Upper lobe of left lung (tissue), 6 donors: ENCODE results near the gene RFTN1. TPM values are rescaled to one million over a fixed set of nuclear protein-coding genes. Genes with fewer than 3 reads are reported as not detected.
A peak's percentile ranks its signal among the peaks of the same experiment; 100 is the strongest.

Experiments
- ATAC-seq, 2 donors: fragments of 200-7000 bp; cut with Tn5 transposase; one replicate each; pipeline ENCODE4 v1.9.1; 2022; ENCODE audit warnings: mild to moderate bottlenecking in 2 of 2, moderate library complexity in 2 of 2; ENCODE audit not compliant: low FRiP score in 2 of 2
- DNase-seq, 2 donors: peaks; one replicate each; pipeline ENCODE4 v3.0.0-alpha.2; 2019 to 2020
- H3K27ac ChIP-seq, 4 donors: fragments of 200-600 bp; sonication (generic); one replicate each; pipeline ENCODE4 v1.5.1; 2016 to 2019
- H3K27me3 ChIP-seq, 4 donors: fragments of 200-600 bp; sonication (generic); one replicate each; pipeline ENCODE4 v1.5.1; 2017 to 2019
- H3K36me3 ChIP-seq, 4 donors: fragments of 200-600 bp; sonication (generic); one replicate each; pipeline ENCODE4 v1.5.1; 2016 to 2019
- H3K4me1 ChIP-seq, 4 donors: fragments of 200-600 bp; sonication (generic); one replicate each; pipeline ENCODE4 v1.5.1; 2018 to 2019
- H3K4me3 ChIP-seq, 4 donors: fragments of 200-600 bp; sonication (generic); one replicate each; pipeline ENCODE4 v1.5.1; 2017 to 2019; ENCODE audit warnings: mild to moderate bottlenecking in 2 of 4, moderate library complexity in 1 of 4
- H3K9me3 ChIP-seq, 4 donors: fragments of 200-600 bp; sonication (generic); one replicate each; pipeline ENCODE4 v1.5.1; 2018 to 2019
- EP300 ChIP-seq, 4 donors: sonication (generic); formaldehyde crosslinking; IDR thresholded peaks; one replicate each; pipeline ENCODE4 v1.5.1; 2017; ENCODE audit warnings: antibody characterized with exemption in 4 of 4, control low read depth in 2 of 4
- POLR2A ChIP-seq, 4 donors: fragments of 450-650 bp; IDR thresholded peaks; one replicate each; pipeline ENCODE4 v1.5.1; 2016 to 2017; ENCODE audit warnings: antibody characterized with exemption in 4 of 4, mild to moderate bottlenecking in 2 of 4
- POLR2AphosphoS5 ChIP-seq, 2 donors: sonication (generic); formaldehyde crosslinking; IDR thresholded peaks; one replicate each; pipeline ENCODE4 v1.5.1; 2017; ENCODE audit warnings: antibody characterized with exemption in 2 of 2
- WGBS, 2 donors: methylation state at CpG; one replicate each; pipeline ENCODE4 v1.1.5; 2017 to 2018; 5-methylcytosine and 5-hydroxymethylcytosine counted together
- total RNA-seq, 6 donors: library from RNA; depleted of rRNA in 4 of 6; stranded (reverse); fragments of >200 nt in 4 of 6; gene quantifications; one replicate each; pipeline versions ENCODE4 v1.1.0 to v1.2.1, GENCODE V29; 2016 to 2021
- TF ChIP-seq, protein P1 (sequence below), 6 experiments: fragments of 450-650 bp in 4 of 6; fragments of 200-600 bp in 2 of 6; sonication (generic) in 2 of 6; IDR thresholded peaks; one replicate each; pipeline ENCODE4 v1.5.1; 2016 to 2019; ENCODE audit warnings: antibody characterized with exemption in 6 of 6
- donor health status: DM: no; HTN: no; CAD: no; lungs with moderate emphysema.
- donor health status: DM: no; HTN: yes; CAD: no; lungs with severe emphysema.

The RFTN1 gene
- total RNA-seq, 6 donors from 2014 or later = 62.1 to 121 (median 76.1) TPM

DNA sequence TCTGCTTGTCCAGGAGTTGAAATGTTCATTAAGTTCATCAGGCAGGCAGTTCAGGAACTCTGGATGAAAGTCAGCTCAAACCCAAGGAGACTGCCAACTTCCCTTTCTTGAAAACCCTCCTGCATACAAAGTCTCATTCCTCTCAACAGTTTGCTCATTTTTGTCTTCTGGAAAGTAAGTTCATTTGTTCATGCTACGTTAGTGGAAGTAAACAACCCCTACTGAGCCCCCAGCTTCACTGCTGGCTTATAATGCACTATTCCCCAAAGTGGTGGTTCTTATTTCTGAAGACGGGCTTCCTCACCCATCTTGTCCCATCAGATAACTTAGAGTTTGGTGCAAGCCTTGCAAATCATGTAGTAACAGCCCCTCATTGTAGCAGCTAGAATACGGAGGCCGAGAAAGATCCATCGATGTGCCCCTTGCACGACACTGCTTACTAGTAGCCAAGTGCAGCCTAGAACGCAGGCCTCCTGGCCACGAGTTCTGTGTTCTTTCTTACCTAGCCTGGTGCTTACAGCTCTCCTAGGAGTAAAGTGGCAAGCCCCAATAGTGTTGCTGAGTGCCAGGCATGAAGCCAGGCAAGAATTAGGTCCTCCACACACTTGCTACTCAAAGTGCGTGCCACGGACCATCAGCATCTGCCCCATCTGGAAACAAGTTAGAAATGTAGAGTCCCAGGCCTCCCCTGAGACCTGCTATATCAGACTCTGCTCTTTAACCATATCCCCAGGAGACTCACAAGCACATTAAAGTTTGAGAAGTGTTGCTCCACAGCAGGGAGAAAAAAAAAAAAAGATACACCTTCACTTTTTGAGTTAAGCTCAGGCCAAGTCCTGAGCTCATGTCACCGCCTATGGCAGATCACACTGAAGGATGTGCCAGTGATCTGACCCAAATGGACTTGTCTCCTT, 82.5 kb downstream of the RFTN1 start:
- Histone ChIP-seq H3K27ac (peak overlapping the region in 2 of 4 donors; percentile 30 to 51), H3K4me3 (no peak overlapping the region), H3K4me1 (peaks cover 21 to 27% (median 26%) of the 10 kb centered on the region in 4 donors), H3K27me3 (no peaks in the 10 kb centered on the region), H3K9me3 (no peaks in the 10 kb centered on the region), H3K36me3 (peaks cover 0 to 22% (median 0%) of the 10 kb centered on the region in 4 donors)
- 89 to 93% methylated on average over 8 to 11 of the region's 11 CpGs for WGBS, 2 donors
- DNase-seq (no peak), ATAC-seq (no peak)
- TF ChIP-seq EP300 (IDR thresholded peaks at IDR 0.05) (no peak), POLR2A (IDR thresholded peaks at IDR 0.05) (no peak), POLR2AphosphoS5 (IDR thresholded peaks at IDR 0.05) (no peak)
- TF ChIP-seq, protein P1, sequence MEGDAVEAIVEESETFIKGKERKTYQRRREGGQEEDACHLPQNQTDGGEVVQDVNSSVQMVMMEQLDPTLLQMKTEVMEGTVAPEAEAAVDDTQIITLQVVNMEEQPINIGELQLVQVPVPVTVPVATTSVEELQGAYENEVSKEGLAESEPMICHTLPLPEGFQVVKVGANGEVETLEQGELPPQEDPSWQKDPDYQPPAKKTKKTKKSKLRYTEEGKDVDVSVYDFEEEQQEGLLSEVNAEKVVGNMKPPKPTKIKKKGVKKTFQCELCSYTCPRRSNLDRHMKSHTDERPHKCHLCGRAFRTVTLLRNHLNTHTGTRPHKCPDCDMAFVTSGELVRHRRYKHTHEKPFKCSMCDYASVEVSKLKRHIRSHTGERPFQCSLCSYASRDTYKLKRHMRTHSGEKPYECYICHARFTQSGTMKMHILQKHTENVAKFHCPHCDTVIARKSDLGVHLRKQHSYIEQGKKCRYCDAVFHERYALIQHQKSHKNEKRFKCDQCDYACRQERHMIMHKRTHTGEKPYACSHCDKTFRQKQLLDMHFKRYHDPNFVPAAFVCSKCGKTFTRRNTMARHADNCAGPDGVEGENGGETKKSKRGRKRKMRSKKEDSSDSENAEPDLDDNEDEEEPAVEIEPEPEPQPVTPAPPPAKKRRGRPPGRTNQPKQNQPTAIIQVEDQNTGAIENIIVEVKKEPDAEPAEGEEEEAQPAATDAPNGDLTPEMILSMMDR (IDR thresholded peaks at IDR 0.05) = no peak

- Histone ChIP-seq H3K4me1 (peaks cover 21 to 27% (median 27%) of the 10 kb centered on the region in 4 donors), H3K4me3 (no peak overlapping the region), H3K9me3 (no peaks in the 10 kb centered on the region), H3K36me3 (peaks cover 0 to 22% (median 0%) of the 10 kb centered on the region in 4 donors), H3K27ac (peak overlapping the region; percentile 14 to 51 (median 40)), H3K27me3 (no peaks in the 10 kb centered on the region)
- no peak for TF ChIP-seq EP300 (IDR thresholded peaks at IDR 0.05)
- no peak for TF ChIP-seq POLR2A (IDR thresholded peaks at IDR 0.05)
- TF ChIP-seq POLR2AphosphoS5 (IDR thresholded peaks at IDR 0.05) = no peak
- TF ChIP-seq, protein P1 (IDR thresholded peaks at IDR 0.05) = no peak
- 38 to 59% methylated on average over 1 of the region's 1 CpG for WGBS, 2 donors
- no peak for ATAC-seq
- DNase-seq = no peak
These were observed 84.4 kb downstream of the RFTN1 start for GRCh38 chr3:16429086-16429485.

DNA sequence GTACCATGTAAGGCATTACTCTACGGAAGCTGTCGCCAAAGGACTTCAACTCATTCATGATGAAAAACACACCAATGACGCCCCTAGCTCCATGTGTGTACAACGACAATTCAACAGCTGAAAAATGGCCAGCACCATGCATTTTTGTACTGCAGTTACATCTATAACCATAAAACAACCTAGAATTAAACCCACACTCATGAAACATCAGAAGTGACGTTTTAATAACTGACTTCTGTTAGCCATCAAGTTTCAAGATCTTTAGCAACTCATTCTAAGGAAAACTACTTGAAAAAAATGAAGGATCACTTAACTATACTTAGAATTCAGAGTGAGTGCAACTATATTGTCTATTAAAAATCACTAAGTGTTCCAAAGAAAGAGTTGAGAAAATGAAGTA, 84.9 kb downstream of the RFTN1 start:
- Histone ChIP-seq H3K27me3 (no peaks in the 10 kb centered on the region), H3K36me3 (peaks cover 0 to 21% (median 0%) of the 10 kb centered on the region in 4 donors), H3K9me3 (no peaks in the 10 kb centered on the region), H3K27ac (peak overlapping the region in 3 of 4 donors; percentile 51 to 72 (median 68)), H3K4me3 (no peak overlapping the region), H3K4me1 (peaks cover 21 to 32% (median 29%) of the 10 kb centered on the region in 4 donors)
- TF ChIP-seq, protein P1 (IDR thresholded peaks at IDR 0.05) = no peak
- 75 to 78% methylated on average over 5 of the region's 5 CpGs for WGBS, 2 donors
- ATAC-seq (no peak), DNase-seq (no peak)

DNA sequence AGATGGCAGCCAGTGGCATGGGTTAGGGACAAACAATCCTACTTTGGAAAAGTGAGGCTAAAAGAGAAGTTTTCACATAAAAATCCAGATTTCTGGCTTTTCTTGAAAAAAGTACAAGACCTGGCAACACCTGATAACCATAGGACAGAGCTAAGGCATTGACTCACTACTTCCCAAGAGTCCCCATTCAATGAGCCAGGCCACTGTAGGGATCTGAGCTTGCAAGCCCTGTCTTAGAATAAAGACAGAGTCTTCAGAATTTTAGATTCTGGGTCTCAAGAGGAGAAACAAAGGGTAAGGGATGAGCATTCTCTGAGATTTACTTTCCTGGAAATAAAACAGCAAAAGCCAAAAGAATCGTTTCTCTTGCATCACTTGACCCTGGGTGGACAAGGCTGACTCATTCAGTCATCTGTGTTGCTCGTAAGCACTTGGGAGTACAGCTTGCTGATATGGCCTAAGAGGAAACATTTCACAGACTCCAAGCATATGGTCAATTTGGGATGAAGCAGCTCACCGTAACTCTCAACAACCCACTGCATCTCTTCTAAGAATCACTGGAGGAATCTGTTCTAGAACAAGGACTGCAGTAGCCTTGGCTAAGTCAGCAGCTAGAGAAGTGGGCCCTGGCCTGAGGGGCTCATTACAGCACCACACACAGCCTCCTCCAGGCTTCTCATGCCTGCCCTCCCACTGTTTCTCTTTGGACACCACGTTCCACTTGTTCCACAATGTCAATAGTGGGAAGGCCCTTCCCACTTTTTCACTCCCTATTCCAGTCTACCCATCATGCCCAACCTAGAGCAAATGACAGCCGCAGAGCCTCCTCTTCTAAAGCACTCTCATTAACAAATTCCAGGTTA, 86.2 kb downstream of the RFTN1 start:
- TF ChIP-seq POLR2AphosphoS5 (IDR thresholded peaks at IDR 0.05) (peak; percentile 78 to 90), EP300 (IDR thresholded peaks at IDR 0.05) (peak in 2 of 4 donors; percentile 45 to 95), POLR2A (IDR thresholded peaks at IDR 0.05) (no peak)
- TF ChIP-seq, protein P1 (IDR thresholded peaks at IDR 0.05) = no peak
- Histone ChIP-seq H3K27me3 (no peaks in the 10 kb centered on the region), H3K27ac (peak overlapping the region; percentile 43 to 72 (median 59)), H3K36me3 (peaks cover 0 to 11% (median 0%) of the 10 kb centered on the region in 4 donors), H3K4me3 (no peak overlapping the region), H3K9me3 (no peaks in the 10 kb centered on the region), H3K4me1 (peaks cover 21 to 40% (median 31%) of the 10 kb centered on the region in 4 donors)
- DNase-seq (peak in 1 of 2 donors; percentile 76), ATAC-seq (peak; percentile 86 to 94)
- WGBS, 2 donors = 58 to 64% methylated on average over 5 of the region's 5 CpGs
